Activated T-helper 1 cell treated with anti-CD3 and anti-CD28 coated beads, Interleukin-2, amount 50 U/mL, for 16 hours (primary cell): ENCODE results near the gene PDLIM5.

Experiments used
- DNase-seq, 2 donors: peaks; one replicate each; pipeline ENCODE4 v3.0.0-alpha.2; 2020; ENCODE audit warnings: low read depth in 1 of 2, low spot score in 1 of 2

Gene PDLIM5

DNA sequence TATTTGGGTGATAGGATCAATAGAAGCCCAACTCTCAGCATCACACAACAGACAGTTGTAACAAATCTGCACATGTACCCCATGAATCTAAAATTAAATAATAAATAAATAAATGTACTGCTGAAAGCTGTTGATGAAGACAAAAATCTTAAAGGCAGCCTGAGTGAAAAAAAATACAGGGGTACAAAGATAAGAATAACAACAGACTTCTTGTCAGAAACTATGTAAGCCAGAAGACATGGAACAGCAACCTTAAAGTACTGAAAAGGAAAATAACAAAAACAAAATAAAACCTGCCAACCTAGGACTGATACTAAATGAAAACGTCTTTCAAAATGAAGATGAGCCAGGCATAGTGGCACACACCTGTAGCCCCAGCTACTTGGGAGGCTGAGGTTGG is 25.0 kb upstream of the PDLIM5 start:
- no peak for DNase-seq

DNA sequence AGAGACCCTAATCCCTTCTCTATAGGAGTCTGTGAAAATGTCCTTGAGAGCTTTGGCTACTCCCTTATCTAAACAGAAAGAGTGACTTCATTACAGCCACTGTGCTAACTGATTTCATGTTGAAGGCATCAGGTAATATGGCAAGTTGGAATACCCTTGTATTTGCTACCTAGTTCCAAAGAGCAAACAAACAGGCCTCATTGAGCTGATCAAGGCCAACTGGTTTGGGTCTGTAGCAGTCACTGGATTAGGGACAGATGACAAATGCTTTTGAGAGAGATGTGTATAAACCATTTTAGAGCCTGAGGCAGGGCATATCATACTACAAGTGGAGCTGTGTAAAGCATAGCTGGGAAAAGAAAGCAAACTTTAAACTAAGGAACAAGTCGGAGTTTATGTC is 22.9 kb upstream of the PDLIM5 start:
- no peak for DNase-seq

DNA sequence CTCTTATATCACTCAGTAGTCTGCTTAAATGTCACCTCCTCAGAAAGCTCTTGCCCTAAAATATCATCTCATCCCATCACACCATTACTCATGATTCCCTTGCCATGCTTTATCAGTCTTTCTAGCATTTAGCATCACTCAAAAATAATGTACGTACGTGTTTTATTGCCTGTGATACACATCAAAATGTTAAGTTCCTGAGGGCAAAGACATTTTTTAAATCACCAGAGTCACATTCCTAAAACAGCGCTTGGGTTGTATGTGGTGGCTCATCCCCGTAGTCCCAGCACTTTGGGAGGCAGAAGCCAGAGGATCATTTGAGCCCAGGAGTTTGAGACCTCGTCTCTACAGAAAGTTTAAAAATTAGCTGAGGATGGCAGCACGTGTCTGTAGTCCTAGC is 21.3 kb upstream of the PDLIM5 start:
- no peak for DNase-seq

DNA sequence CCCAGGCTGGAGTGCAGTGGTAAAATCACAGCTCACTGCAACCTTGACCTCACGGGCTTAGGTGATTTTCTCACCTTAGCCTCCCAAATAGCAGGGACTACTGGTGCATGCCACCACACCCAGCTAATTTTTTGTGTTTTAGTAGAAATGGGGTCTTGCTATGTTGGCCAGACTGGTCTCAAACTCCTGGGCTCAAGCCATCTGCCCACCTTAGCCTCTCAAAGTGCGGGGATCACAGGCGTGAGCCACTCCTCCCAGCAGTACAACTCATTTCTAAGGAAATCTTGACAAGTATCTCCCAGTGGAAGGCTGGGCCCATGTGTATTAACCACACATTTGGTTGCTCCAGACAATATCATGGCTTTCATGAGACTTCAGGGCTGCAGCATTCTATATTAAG is 20.4 kb upstream of the PDLIM5 start:
- DNase-seq = no peak

DNA sequence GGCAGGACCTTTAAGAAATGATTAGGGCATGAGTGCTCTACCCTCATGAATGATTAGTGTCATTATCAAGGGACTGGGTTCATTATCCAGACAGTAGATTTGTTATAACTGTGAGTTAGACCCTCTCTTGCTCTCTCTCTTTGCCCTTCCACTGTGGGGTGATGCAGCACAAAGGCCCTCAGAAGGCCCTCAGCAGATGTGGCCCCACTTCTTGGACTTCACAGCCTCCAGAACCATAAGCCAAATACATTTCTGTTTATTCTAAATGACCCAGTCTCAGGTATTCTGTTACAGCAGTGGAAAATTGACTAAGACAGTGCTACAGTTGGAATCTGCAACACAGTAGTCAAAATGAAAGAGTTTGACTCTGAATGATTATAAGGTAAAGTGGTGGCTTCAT is 17.2 kb upstream of the PDLIM5 start:
- DNase-seq = no peak

DNA sequence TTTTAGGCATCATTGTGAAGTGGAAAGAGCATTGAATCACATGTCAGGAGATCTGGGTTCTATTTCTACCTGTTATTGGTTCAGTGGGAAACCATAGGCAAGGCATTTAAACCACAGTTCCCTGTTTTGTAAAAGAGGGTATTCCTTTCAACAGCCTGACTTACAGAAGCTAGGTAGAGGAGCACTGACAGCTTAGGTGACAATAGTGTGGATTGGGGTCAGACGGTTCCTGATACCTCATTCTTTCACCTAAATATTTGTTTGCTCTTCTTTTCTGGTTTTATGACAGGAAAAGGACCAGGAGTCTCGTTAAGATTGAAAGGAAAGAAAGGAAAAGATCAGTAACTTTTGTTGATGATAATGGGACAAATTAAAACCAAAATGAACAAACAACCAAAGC is 15.9 kb upstream of the PDLIM5 start:
- no peak for DNase-seq

DNA sequence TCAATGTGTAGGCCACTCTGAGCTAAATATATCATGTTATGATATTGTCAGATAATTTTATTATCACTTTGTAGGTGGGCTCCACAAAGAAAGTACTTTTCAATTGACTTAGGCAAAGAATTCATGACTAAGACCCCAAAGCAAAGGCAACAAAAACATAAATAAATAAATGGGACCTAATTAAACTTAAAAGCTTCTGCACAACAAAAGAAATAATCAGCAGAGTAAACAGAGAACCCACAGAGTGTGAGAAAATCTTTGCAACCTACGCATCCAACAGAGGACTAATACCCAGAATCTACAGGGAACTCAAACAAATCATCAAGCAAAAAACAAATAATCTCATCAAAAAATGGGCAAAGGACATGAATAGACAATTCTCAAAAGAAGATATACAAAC is 15.2 kb upstream of the PDLIM5 start:
- DNase-seq = no peak

DNA sequence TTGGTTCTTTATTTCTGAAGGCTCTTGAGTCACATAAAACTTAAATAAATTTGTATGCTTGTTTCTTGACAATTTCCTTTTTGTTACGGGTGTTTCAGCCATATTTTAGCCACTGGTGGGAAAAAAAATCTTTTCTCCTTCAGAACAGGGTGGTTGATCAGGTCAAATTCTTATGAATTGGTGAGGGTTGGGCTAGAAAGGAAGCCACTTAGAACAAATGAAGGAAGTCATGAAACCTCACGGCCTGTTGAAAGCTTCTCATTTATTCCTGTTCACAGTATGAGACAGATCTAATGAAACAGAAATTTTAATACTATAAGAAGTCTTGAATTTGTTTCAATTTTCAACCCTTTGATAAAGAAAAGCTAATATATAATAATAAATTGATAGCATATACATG is 12.1 kb upstream of the PDLIM5 start:
- no peak for DNase-seq

DNA sequence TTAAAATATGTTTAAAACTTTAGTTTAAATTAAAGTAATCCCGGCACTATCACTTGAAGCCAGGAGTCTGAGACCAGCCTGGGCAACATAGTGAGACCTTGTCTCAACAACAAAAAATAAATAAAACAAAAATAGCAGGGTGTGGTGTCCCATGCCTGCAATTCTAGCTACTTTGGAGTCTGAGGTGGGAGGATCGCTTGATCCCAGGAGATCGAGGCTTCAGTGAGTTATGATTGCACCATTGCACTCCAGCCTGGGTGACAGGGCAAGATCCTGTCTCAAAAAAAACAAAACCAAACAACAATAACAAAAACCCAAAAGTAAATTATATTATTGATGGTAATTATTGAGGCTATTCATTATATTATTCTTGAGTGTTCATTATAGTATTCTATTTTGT is 9.9 kb upstream of the PDLIM5 start:
- no peak for DNase-seq

DNA sequence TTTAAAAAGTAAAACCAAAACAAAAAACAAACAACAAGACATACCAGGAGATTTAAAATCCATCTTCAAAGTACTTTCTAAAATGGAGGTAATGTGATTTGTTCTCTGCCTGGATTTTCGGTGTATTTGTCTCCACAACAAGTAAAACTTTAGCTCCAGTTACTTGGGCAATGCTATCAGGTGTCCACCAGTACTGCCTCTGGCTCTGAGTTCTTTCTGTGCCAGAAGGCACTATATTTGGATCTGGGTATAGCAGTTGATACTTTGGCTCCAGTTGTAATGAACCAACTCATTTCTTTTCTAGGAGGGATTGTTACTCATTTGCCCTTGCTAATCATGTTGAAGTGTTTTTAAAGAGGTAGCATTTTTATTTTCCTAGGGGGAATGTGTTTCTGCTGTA is 9.5 kb upstream of the PDLIM5 start:
- DNase-seq = no peak

DNA sequence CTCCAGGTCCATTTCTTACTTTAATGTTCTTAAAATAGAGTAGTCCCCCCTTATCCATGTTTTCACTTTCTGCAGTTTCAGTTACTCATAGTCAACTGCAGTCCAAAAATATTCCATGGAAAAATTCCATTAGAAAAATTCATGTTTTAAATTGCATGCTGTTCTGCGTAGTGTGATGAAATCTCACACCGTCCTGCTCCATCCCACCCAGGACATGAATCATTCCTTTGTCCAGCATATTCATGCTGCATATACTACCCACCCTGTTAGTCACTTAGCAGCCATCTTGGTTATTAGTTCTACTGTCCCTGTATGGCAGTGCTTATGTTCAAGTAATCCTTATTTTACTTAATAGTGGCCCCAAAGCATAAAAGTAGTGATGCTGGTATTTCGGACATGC is 5.4 kb upstream of the PDLIM5 start:
- no peak for DNase-seq

DNA sequence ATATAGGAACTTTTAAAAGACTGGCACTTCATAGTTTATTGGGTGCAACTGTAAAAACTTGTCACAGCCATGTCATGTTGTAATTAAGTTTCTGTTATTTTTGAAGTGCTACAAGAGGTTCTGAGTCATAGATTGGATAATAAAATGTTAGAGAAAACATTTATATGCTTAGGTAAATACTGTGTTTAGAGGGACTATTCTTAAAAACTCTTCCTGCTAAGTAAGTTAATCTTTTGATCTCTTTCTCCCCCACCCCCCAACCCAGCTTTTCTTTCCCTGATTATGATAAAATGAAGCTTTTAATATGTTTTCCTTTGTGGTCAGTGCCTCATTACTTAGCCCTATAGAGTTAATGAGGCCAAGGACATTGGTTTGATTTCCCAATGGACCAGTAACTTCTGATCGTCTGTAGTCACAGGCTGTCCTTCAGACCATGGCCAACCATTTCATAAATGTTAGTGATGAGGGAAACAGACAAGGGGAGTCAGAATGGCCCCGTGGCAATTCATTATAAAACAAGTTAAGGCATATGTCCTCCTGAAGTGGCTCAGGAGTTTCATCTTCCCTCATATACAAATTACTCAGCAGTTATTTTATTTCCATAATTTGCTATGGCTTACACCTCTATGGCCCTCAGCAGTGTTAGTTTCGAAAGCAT is 3.9 kb upstream of the PDLIM5 start:
- DNase-seq = no peak

DNA sequence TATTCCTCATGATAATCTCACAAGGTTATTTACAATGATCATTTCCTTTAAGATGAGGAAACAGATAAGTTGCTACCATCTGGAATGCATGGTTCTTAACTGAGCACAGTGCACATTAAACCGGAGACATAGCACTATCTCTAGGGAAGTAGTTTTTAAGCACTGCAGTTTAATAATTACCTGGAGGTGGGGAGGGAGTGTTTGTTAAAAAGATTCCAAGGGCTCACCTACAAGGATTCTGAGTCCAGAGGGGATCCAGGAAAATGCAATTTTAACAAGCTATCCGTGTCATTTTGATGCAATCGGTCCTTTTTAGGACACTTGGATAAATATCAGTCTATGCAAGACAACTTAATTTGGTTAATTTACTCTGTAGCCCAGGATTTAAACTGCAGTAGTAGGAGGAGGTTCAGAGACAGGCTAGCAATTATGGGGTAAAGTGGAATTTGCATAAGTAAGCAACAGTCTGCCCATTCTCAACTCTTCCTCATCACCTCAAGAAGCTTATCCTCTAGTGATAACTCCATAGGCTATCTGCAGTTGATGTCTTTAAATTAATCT is 2.8 kb upstream of the PDLIM5 start:
- DNase-seq = no peak

DNA sequence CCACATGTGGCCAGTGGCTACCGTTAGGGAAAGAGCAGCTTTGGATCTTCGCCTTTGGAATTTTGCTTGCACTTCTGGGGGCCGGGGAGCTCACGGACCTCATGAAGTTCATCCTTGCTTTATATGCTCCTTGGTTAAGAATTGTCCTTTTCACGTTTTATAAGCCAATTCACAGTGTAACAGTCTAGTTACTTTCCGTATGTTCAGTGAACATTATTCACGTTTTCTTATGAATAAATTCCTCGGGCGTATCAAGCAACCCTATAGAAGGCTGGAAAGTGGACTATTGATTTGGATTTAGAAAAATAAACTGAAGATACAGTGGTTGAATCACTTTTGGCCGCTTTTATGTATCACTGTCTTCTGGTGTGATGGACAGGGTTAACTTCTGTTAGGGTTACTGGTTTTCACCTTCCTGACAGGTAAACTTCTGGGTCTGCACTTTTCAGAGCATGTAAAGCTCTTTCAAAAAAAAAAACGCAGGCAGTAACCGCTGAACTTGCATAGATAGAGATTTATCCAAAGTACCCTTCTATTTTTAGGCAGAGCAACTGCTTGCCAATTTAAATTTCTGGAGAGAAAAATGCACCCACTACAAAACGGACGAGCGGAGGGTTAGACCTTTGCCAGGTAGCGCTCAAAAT is 569 bp upstream of the PDLIM5 start:
- no peak for DNase-seq

DNA sequence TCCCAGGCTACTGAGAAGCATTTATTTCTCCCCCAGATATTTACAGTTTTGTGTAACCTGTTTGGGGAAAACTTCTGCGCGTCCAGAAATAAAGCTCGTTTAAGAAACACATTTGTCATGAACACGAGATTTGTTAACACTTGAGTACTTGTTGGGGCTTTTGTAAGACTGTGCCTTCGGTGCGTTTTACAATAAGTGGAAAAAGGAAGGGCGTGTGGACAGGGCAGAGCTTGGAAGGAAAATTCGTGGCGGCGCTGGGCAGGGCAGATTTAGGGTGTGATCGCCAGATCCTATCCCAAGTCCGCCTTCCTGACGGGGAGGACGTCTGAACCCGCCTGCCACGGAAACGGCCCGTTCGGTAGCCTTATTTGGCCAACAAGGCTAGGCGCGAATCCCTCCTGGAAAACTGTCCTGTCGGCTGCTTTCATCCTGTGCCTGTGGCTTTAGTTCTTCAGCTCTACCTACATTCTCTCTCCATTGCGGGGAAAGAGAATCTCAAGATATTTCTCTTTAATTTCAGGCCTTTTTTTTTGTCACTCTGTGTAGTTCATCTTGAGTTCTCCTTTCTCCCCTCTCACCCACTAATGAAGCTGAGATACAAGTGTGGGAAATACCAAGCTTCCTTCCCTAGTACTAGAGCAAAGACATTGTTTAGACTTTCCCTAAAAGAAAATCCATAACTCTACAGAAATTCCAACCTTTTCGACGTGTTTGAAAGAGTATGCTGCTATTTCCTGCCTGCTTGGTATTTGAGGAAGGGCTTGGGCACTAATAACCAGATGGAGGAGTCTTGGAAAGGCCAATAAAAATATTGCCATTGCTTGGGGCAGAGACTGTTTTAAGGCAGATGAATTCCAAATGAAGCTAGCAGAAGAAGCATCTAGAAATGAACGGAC is 982 bp downstream of the PDLIM5 start:
- DNase-seq = no peak

DNA sequence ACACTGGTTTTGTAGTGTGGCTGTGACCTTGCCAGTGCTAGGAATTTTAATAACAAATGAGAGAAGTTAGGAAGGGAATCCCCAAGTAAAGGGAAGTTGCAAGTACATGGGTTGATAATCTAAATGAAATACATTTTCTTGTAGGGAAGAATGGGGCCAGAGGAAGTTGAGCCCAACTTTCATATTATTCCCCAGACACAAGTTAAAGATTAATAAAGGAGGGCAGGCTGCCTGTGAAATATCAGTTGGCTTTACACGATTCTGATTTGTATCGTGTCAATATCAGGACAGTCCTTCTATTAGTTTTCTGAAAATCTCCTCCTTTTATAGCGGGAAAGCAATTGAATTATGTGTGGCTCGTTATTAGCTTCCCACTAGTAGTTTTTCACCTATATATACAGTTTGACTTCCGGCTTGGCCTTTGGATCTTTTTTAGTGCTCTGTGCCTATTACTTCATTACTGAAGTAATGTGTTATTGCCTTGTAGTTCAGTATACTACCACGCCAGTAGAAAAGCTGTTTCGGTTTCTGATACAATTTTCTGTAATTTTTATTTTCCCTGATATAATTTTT is 1.7 kb downstream of the PDLIM5 start:
- no peak for DNase-seq

DNA sequence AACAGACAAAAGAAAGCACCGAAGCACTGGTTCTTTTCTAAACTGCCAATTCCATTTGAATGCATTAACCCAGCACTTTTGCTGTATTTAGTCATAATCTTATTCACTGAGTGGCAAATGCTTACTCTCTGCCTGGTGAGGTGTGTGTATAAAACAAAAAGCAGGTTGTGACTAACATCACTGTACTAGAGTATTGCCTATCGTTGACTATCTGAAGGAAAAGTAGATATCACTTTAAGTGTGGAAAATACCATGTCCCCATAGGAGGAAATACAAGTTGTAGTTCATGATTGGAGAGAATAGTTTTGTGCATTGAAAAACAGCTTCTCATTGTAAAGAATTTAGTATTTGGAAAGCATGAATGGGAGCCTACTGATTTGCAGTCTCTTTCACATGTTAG is 2.7 kb downstream of the PDLIM5 start:
- no peak for DNase-seq

DNA sequence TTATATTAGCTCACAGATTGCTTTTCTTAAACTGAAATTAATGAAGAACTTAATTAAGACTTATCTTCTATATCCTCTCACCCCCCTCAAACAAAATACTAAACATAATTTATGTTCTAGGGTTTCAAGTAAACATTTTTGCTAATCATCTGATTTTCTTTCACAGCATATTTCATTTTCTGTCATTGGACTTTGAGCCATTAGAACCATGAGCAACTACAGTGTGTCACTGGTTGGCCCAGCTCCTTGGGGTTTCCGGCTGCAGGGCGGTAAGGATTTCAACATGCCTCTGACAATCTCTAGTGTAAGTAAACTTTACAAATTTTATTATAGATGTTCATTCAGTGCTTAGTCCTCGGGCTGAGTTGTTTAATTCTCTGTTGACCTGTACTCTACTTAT is 3.3 kb downstream of the PDLIM5 start:
- no peak for DNase-seq

DNA sequence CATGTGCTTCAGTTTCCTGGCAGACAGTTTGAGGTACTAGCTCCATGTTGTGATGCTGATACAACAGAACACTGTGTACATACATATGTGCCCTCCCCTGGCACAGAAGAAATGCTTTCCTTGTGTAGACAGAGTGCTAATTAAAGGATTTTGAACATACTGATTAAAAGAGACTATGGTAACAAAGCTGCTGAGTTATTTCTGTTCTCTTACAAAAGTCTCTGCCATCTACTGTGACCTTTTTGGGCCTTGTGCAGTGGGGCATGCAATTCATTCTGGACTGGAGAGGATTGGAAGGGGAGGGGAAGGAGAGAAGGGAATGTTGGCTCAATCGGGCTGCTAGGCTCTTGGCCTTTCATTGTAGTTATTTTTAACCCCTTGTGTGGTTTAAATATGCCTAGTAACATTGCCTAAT is 6.0 kb downstream of the PDLIM5 start:
- no peak for DNase-seq

DNA sequence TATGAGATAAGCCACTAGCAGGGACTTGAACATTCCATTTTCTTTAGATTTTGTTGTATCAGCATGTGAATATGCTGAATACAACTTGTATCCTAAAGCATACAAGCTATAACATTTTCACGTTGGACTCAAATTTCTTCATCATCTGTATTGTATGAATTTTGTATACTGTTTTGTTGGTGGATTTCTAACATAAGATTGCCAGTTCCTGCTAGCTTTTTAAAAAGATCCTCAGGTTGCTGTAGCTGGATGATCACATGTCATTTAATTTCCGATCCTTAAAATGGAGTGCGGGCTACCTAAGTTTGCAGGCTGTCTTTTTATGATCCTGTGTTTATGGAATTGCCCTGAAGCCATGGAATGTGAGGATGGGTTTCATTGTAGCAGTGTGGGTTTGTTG is 6.9 kb downstream of the PDLIM5 start:
- no peak for DNase-seq

DNA sequence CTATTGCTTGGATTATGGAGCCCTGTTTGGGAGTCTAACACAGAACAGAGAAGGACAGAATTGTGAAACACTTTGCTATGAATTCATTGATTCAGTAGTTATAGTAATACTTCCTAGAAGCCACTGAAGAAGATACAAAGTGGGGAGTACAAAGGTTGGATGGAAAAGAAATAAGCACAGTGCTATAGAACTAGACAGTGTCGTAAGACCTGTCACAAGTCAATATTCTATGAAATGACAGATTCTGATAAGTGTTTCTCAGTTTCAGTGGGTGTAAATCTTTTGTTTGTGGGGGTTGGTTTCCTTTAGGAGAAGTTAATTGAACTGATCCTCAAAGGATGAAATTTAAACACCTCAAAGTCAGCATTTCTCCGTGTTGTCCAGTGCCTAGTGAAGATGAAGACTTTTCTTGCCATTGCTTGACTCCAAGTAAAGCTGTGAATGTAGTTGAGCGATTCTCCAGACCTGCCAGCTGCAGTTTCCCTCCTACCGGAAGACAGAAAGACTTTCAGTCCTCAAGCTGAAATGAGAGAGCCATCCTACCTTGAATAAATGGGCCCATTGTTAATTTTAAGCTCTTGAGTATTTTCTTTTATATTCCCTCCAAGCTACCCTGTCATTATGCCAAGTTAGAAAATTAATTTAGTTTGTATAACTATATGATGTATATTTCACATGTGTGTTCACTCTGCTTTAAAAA is 7.9 kb downstream of the PDLIM5 start:
- DNase-seq = no peak
